Activated CD4-positive, alpha-beta T cell treated with anti-CD3 and anti-CD28 coated beads, Interleukin-2, amount 50 U/mL, for 24 hours (primary cell): ENCODE data around the gene CC2D2B.

ENCODE experiments used
- DNase-seq, 2 donors: peaks; one replicate each; pipeline ENCODE4 v3.0.0-alpha.2; 2020; ENCODE audit warnings: low read depth in 1 of 2, low spot score in 1 of 2

CC2D2B gene

DNA sequence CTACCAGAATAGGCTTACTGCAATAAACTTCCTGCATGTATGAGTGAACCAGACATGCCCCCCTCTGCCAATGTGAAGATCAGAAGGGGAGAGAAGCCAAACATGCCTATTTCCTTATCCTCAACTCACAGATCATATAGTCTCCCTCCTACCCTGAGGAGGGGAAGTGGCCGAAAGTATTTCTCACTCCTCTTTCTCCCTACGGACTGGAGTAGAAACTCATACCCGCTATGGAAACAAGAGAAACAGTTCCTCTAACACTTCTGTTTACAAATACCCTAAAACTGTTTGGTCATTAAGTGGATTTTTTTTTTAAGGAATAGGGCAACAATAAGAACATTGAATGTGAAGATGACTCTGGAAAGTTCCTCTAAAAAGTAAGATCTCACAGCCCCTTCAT, 167.0 kb downstream of the CC2D2B start:
- no peak for DNase-seq

DNA sequence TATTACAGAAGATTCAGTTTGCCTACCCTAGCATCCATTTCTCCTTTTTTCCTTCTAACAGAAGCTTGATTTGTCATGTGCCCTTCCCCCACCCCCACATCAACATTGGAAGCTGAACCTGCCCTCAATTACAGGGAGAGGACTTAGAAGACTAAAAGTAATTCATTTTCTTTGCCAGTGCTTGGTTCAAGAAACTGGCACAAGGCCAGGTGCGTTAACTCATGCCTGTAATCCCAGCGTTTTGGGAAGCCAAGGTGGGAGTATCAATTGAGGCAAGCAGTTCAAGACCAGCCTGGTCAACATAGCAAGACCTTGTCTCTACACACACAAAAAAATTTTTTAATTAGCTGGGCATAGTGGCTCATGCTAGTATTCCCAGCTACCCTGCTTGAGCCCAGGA, 168.2 kb downstream of the CC2D2B start:
- no peak for DNase-seq

DNA sequence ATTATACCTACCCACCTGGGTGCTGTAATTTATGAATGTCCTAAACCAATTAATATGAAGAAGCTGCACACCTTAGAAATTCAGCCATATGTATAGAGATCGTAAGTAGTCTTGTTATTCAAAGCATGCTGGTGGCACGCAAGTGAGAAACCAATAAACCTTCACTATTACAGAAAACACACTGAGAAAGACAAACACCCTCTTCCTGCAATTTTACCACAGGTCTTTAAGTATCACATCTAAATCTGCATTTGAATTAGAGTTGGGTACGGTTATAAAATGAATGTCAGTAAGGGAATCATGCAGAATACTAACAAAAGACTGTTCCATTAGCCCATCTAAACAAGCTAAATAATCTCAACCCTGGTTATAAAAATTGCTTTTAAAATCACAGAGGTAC, 169.4 kb downstream of the CC2D2B start:
- no peak for DNase-seq

DNA sequence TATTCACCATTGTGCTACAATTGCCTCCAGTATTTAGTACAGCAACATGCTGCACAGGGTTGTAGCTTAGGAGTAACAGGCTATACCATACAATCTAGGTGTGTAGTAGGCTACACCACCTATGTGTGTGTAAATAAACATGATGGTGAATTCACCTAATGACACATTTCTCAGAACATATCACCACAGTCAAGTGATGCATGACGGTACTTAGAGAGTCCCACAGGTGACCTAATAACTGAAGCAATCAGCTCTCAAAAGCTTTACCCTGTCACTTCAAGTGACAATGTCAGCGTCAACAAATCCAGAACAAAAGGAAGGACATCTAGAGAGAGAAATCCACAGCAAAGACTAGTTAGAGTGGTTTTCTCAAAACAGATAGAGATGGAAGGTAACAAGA, 174.4 kb downstream of the CC2D2B start:
- DNase-seq, result no peak
